Smooth muscle cell (in vitro differentiated cells): ENCODE data around the gene MFRP. TPM values are rescaled to one million over a fixed set of nuclear protein-coding genes. Genes with fewer than 3 reads are reported as not detected.

Experiments used
- DNase-seq: peaks from one replicate; lab custom pipeline; 2025; ENCODE audit not compliant: unreplicated experiment; lab: John Stamatoyannopoulos, UW
- H2AFZ ChIP-seq: fragments of 200-600 bp; sonication (generic); 2 replicates; pipeline ENCODE4 v1.6.0; 2016; ENCODE audit warnings: antibody characterized with exemption, low read depth, mild to moderate bottlenecking
- H3F3A ChIP-seq: fragments of 200-600 bp; sonication (generic); 2 replicates; pipeline ENCODE4 v1.6.0; 2017; ENCODE audit warnings: antibody characterized with exemption, low read depth
- H3K27ac ChIP-seq: fragments of 200-600 bp; sonication (generic); 2 replicates; pipeline ENCODE4 v1.5.1; 2016; ENCODE audit warnings: low read depth, mild to moderate bottlenecking
- H3K27me3 ChIP-seq: fragments of 200-600 bp; sonication (generic); 2 replicates; pipeline ENCODE4 v1.6.1; 2016; ENCODE audit warnings: low read depth, mild to moderate bottlenecking
- H3K36me3 ChIP-seq: fragments of 200-600 bp; sonication (generic); 2 replicates; pipeline ENCODE4 v1.5.1; 2016; ENCODE audit warnings: low read depth
- H3K4me1 ChIP-seq: fragments of 200-600 bp; sonication (generic); 2 replicates; pipeline ENCODE4 v1.5.1; 2016; ENCODE audit warnings: low read depth
- H3K4me2 ChIP-seq: fragments of 200-600 bp; sonication (generic); 2 replicates; pipeline ENCODE4 v1.6.0; 2016; ENCODE audit warnings: mild to moderate bottlenecking
- H3K4me3 ChIP-seq: fragments of 200-600 bp; sonication (generic); 2 replicates; pipeline ENCODE4 v1.5.1; 2016; ENCODE audit warnings: mild to moderate bottlenecking
- H3K79me2 ChIP-seq: fragments of 200-600 bp; sonication (generic); 2 replicates; pipeline ENCODE4 v1.6.0; 2016; ENCODE audit warnings: low read depth, mild to moderate bottlenecking
- H3K9ac ChIP-seq: fragments of 200-600 bp; sonication (generic); 2 replicates; pipeline ENCODE4 v1.6.0; 2016; ENCODE audit warnings: low read depth
- H3K9me3 ChIP-seq: fragments of 200-600 bp; sonication (generic); replicated peaks from 2 replicates; pipeline ENCODE4 v1.5.1; 2016; ENCODE audit warnings: low read depth
- H4K20me1 ChIP-seq: fragments of 200-600 bp; sonication (generic); 2 replicates; pipeline ENCODE4 v1.6.0; 2016; ENCODE audit warnings: low read depth
- WGBS: methylation state at CpG from one replicate; pipeline ENCODE4 v1.1.7; 2016; ENCODE audit warnings: low lambda C conversion rate; 5-methylcytosine and 5-hydroxymethylcytosine counted together
- polyA plus RNA-seq: library from polyadenylated mRNA; unstranded; fragments of >200 nt; fragmentation: Nextera tagmentation; extraction: Ambion mirVana; gene quantifications from 2 replicates; pipeline ENCODE4 v1.2.1, GENCODE V29; 2016
- total RNA-seq: library from RNA; depleted of rRNA; stranded (reverse); fragments of >200 nt; gene quantifications from 2 replicates; pipeline ENCODE4 v1.2.3, GENCODE V29; 2014
- TF ChIP-seq, protein P1 (sequence below): fragments of 200-600 bp; sonication (generic); IDR thresholded peaks from 2 replicates; pipeline ENCODE4 v1.5.1; 2017; ENCODE audit warnings: borderline replicate concordance, mild to moderate bottlenecking, antibody characterized with exemption; ENCODE audit not compliant: insufficient read depth, poor library complexity, severe bottlenecking

The MFRP gene
- total and polyA plus RNA-seq, 2 experiments from 2014 or later: not detected

DNA sequence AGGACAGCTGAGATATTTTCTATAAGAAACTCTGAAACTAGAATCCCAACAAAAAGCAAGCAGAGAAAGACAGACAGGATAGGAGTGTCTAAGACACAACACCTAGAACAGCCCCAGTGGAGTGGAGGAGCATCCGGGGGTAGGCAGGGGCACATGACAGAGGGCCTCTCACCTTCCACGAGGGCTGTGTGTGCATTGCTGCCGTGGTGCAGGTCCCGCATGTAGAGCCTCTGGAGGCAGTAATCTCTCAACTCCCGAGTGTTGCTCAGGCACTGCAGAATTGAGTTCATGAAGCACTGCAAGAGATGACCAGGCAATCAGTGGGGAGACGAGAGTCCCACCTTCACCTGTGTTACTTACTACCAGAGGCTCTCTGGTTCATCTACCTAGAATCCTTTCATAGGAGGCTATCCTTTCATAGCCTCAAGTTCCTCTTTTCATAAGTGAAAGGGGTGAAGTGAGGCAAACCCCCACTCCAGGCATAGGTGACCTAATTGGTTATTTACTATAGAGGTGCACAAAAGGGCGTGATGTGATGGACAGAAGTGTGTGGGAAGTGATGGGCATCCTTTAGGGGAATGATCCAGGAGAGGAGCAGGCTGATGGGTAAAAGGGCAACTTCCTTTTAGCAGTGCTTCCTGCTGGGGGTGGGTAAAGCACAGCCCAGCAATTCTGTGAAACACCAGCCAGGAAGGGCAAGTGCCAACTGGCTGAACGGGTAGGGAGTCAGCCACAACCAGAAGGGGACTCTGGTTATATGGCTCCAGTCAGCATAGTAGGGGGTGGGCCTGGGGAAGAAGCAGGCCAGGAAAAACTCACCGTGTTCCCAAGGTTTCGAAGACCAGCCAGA lies 13.1 kb upstream of the MFRP start:
- Histone ChIP-seq H3K9me3 (no peaks in the 10 kb centered on the region), H4K20me1 (no peaks in the 10 kb centered on the region), H2AFZ (no peak overlapping the region), H3F3A (peaks cover 4% of the 10 kb centered on the region), H3K79me2 (no peaks in the 10 kb centered on the region), H3K4me1 (peaks cover 32% of the 10 kb centered on the region), H3K36me3 (no peaks in the 10 kb centered on the region), H3K27ac (no peak overlapping the region), H3K9ac (no peak overlapping the region), H3K4me3 (no peak overlapping the region), H3K4me2 (no peak overlapping the region), H3K27me3 (no peaks in the 10 kb centered on the region)
- TF ChIP-seq, protein P1, sequence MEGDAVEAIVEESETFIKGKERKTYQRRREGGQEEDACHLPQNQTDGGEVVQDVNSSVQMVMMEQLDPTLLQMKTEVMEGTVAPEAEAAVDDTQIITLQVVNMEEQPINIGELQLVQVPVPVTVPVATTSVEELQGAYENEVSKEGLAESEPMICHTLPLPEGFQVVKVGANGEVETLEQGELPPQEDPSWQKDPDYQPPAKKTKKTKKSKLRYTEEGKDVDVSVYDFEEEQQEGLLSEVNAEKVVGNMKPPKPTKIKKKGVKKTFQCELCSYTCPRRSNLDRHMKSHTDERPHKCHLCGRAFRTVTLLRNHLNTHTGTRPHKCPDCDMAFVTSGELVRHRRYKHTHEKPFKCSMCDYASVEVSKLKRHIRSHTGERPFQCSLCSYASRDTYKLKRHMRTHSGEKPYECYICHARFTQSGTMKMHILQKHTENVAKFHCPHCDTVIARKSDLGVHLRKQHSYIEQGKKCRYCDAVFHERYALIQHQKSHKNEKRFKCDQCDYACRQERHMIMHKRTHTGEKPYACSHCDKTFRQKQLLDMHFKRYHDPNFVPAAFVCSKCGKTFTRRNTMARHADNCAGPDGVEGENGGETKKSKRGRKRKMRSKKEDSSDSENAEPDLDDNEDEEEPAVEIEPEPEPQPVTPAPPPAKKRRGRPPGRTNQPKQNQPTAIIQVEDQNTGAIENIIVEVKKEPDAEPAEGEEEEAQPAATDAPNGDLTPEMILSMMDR: no peak
- DNase-seq: no peak
- WGBS: 89% methylated on average over 10 of the region's 10 CpGs

DNA sequence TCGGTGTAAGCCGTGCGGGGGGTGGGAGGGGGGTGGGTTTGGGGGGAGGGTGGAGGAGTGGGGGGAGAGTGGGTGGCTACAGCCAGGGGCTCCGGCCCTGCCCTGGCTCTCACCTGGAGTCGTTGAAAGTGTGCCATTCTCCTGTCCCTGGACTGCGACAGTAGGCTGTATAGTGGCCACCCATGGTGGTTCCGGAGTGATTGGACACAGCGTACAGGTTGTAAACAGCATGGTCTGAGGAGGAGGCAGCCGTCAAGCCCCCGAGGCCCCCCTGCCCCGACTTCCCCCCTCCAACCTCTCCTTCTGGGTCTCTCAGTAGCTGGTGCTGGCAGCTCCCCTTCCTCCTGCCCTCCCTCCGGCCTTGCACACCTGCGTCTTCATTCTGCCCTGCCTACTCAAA lies 10.6 kb upstream of the MFRP start:
- H3K4me1 ChIP-seq: peaks cover 29% of the 10 kb centered on the region
- TF ChIP-seq, protein P1: no peak
- WGBS: 77% methylated on average over 7 of the region's 13 CpGs
- H3K27me3 ChIP-seq: no peaks in the 10 kb centered on the region
- no peaks in the 10 kb centered on the region for H3K79me2 ChIP-seq
- H3K9me3 ChIP-seq: no peaks in the 10 kb centered on the region
- H3F3A ChIP-seq: no peaks in the 10 kb centered on the region
- H2AFZ ChIP-seq: no peak overlapping the region
- no peak overlapping the region for H3K27ac ChIP-seq
- no peak for DNase-seq
- no peak overlapping the region for H3K9ac ChIP-seq
- H4K20me1 ChIP-seq: no peaks in the 10 kb centered on the region
- no peaks in the 10 kb centered on the region for H3K36me3 ChIP-seq
- peak overlapping the region; percentile 100 for H3K4me2 ChIP-seq
- H3K4me3 ChIP-seq: peak overlapping the region; percentile 79

DNA sequence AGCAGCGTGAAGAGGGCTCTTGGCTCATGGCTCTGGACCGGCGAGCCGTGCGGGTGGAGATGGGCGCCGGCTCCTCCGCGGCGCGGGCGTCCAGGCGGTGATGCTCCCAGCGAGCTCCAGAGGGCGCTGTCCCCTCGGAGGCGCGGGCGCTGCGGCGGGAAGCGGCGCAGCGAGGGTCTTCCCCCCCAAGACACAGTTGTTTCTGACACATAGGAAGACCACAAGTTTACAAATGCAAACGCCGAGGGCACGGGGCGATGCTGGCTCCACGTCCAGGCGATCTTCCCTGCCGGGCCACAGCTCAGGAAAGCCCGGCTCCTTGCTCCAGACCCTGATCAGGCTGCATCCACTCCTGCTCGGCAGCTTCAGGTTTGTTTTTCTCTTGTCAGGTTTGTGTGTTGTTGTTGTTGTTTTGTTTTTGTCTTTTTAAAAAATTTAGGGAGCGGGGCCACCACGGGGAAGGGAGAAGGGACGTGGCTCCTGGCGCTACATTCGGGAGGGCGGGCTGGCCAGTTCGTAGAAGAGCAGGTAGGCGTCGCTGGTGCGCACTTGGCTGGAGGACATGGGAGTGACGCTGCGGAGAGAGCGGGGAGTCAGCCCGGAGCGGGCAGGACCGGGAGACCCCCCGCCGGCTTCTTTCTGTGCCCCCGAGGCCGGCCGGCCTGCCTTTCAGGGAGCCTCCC lies 10.0 kb upstream of the MFRP start:
- WGBS: 1% methylated on average over 49 of the region's 54 CpGs
- Histone ChIP-seq H3K79me2 (no peaks in the 10 kb centered on the region), H3K27ac (no peak overlapping the region), H3K27me3 (no peaks in the 10 kb centered on the region), H3F3A (no peaks in the 10 kb centered on the region), H3K4me1 (peaks cover 23% of the 10 kb centered on the region), H3K36me3 (no peaks in the 10 kb centered on the region), H3K4me3 (peak overlapping the region; percentile 79), H2AFZ (peak overlapping the region; percentile 100), H4K20me1 (no peaks in the 10 kb centered on the region), H3K4me2 (peak overlapping the region; percentile 100), H3K9me3 (no peaks in the 10 kb centered on the region), H3K9ac (peak overlapping the region; percentile 78)
- peak; percentile 49 for DNase-seq
- TF ChIP-seq, protein P1: peak; percentile 85
